GM12873 (cell line): ENCODE measurements around the gene PRTN3.

Source experiments
- CTCF ChIP-seq: IDR thresholded peaks from 2 replicates; pipeline ENCODE4 v1.5.1; 2012; ENCODE audit warnings: low read depth, mild to moderate bottlenecking, moderate library complexity, low read length, control low read depth; ENCODE audit not compliant: insufficient read depth; ENCODE audit errors: missing control alignments

Gene PRTN3

GRCh38 chr19:840519-841206, at the start of gene PRTN3:
Gene PRTN3 (plus strand): TSS chr19:840999. CDS start chr19:841009, 10 bp downstream.
- TF ChIP-seq CTCF = no peak

- no peak for TF ChIP-seq CTCF
Measured at GRCh38 chr19:791007-791566, 49.7 kb upstream of the PRTN3 start.

GRCh38 chr19:791567-792305, 49.1 kb upstream of the PRTN3 start:
- TF ChIP-seq CTCF = no peak

GRCh38 chr19:792306-792885, 48.4 kb upstream of the PRTN3 start:
- TF ChIP-seq CTCF = no peak

- TF ChIP-seq CTCF = no peak
Measured at GRCh38 chr19:793806-794205, 47.0 kb upstream of the PRTN3 start.

GRCh38 chr19:795073-795611, 45.7 kb upstream of the PRTN3 start:
- TF ChIP-seq CTCF = no peak
